GM19035 (cell line): Measurements from ENCODE around the gene NANOS1.
A peak's percentile ranks its signal among the peaks of the same experiment; 100 is the strongest.

Source experiments
- ATAC-seq: cut with Tn5 transposase; IDR thresholded peaks from one replicate; pipeline ENCODE4 v1.9.1; 2021; ENCODE audit not compliant: unreplicated experiment

NANOS1 gene

GRCh38 chr10:119055472-119055871 is 26.0 kb downstream of the NANOS1 start:
- no peak for ATAC-seq

GRCh38 chr10:119058010-119058409 is 28.5 kb downstream of the NANOS1 start:
- ATAC-seq: no peak

GRCh38 chr10:119059557-119059956 is 30.0 kb downstream of the NANOS1 start:
- ATAC-seq: no peak

GRCh38 chr10:119060107-119060506 is 30.6 kb downstream of the NANOS1 start:
- ATAC-seq: no peak

GRCh38 chr10:119061352-119061751 is 31.8 kb downstream of the NANOS1 start:
- ATAC-seq: no peak

GRCh38 chr10:119061926-119062325 is 32.4 kb downstream of the NANOS1 start:
- no peak for ATAC-seq

GRCh38 chr10:119070395-119071165 is 41.1 kb downstream of the NANOS1 start:
- ATAC-seq: no peak

- ATAC-seq: no peak
These were observed 44.1 kb downstream of the NANOS1 start for GRCh38 chr10:119073584-119073983.

GRCh38 chr10:119078422-119079179 is 49.1 kb downstream of the NANOS1 start:
- ATAC-seq: no peak

GRCh38 chr10:119079599-119080520 is 50.3 kb downstream of the NANOS1 start:
- ATAC-seq: peak; percentile 63

GRCh38 chr10:119080521-119081259 is 51.2 kb downstream of the NANOS1 start, which contains the start of gene EIF3A:
TSS of gene EIF3A (minus strand) at chr10:119080817. CDS start at chr10:119080676, 141 bp downstream.
- ATAC-seq: peak; percentile 76
